ENCODE data around the gene ENOX1.

The ENOX1 gene

DNA sequence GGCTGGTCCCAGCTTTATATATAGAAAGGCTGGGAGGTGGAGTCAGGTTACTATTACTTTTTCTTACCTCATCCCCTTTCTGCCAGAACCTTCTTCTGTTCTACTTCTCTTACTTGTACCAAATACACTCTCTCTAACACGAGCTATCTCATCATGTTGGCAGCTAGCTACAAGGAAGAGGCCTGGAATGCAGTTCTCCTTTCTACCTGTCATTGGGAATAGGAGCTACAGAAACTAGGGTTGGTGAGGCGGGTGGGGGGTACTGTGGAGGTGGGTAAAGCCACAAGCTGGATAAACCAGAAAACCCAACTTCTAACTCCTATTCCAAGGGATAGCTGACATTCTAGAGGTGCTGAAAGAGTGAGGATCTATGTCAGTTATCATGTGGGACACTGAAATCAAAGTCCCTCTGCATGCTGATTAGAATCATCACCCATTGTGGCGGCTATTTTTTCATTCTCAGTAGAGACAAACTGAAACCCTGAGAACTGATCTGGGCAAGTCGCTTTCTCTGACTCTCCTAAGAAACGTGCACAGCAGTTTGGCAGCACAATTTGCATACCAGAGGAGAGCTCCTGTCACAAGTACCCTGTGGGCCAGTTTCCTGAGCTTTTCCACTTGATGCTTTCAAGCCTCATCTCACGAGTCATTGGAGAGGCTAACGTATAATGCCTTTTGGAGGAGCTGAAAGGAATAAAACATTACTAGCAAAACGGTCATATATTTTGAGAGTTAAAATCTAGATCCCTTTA lies 358.1 kb downstream of the ENOX1 start:
- no peak overlapping the region for H3K4me2 ChIP-seq (ENCODE audit: low read length)
- no peak overlapping the region for H3K9ac ChIP-seq (ENCODE audit: low read length)
- no peak overlapping the region for H3K4me3 ChIP-seq (ENCODE audit: low read length)
- no peak overlapping the region for H2AFZ ChIP-seq (ENCODE audit: low read depth, low read length)
- no peaks in the 10 kb centered on the region for H4K20me1 ChIP-seq (ENCODE audit: insufficient read depth, low read length)
- TF ChIP-seq, protein P1, sequence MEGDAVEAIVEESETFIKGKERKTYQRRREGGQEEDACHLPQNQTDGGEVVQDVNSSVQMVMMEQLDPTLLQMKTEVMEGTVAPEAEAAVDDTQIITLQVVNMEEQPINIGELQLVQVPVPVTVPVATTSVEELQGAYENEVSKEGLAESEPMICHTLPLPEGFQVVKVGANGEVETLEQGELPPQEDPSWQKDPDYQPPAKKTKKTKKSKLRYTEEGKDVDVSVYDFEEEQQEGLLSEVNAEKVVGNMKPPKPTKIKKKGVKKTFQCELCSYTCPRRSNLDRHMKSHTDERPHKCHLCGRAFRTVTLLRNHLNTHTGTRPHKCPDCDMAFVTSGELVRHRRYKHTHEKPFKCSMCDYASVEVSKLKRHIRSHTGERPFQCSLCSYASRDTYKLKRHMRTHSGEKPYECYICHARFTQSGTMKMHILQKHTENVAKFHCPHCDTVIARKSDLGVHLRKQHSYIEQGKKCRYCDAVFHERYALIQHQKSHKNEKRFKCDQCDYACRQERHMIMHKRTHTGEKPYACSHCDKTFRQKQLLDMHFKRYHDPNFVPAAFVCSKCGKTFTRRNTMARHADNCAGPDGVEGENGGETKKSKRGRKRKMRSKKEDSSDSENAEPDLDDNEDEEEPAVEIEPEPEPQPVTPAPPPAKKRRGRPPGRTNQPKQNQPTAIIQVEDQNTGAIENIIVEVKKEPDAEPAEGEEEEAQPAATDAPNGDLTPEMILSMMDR (IDR thresholded peaks at IDR 0.05; ENCODE audit: low read depth, low read length): no peak
- TF ChIP-seq EZH2phosphoT487 (IDR thresholded peaks at IDR 0.05; ENCODE audit: low read depth): no peak
- no peak overlapping the region for H3K27ac ChIP-seq (ENCODE audit: low read length)
- H3K36me3 ChIP-seq (replicated peaks; ENCODE audit: low read depth, low read length): no peaks in the 10 kb centered on the region
- H3K9me3 ChIP-seq (ENCODE audit: insufficient read depth, low read length): no peaks in the 10 kb centered on the region
- H3K79me2 ChIP-seq (ENCODE audit: low read length): no peaks in the 10 kb centered on the region
- peaks cover 5% of the 10 kb centered on the region; the same call in 1 of the 2 replicates for H3K4me1 ChIP-seq (ENCODE audit: low read length)
- H3K27me3 ChIP-seq (ENCODE audit: low read depth, low read length): no peaks in the 10 kb centered on the region

DNA sequence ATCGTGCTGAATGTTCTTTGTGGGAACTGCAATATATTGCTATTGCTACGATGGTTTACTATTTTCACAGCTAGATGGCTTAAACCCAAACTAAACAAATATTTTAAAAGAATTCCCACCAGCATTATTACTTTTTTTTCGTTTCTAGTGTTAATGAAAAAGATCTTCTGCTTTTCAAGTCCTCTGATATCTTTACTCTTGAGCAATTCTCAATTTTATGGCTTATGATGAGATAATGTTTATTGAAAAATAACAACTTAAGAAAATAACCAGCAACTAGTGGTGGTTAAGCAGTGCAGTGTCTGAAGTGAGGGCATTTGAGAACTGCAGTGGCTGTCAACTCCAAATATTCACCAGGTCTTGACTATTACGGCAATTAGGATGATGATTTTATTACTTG lies 360.4 kb downstream of the ENOX1 start:
- Histone ChIP-seq H3K4me2 (ENCODE audit: low read length) (no peak overlapping the region), H3K36me3 (replicated peaks; ENCODE audit: low read depth, low read length) (no peaks in the 10 kb centered on the region)

DNA sequence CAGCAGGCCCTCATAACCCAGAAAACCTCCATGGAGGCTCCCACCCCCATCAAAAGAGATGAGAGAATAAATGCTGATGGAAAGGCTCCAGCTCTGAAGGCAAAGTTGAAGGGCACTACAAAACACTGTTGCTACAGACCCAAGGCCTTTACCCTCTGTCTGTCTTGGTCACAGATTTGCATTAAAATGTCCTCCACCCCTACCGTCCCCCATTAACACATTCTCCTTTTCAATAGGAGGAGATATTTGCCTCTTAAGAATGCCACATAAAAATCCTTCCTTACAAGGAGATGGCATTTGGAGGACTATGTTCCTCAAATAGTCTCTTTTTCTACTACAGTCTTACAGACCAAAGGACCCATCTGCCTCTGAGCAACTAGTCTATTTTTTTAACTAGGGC lies 361.5 kb downstream of the ENOX1 start:
- H3K4me2 ChIP-seq (ENCODE audit: low read length): no peak overlapping the region
- no peaks in the 10 kb centered on the region for H3K9me3 ChIP-seq (ENCODE audit: insufficient read depth, low read length)
- no peak overlapping the region for H3K27ac ChIP-seq (ENCODE audit: low read length)

More for the DNA sequence above, 360.4 kb downstream of the ENOX1 start:
- Histone ChIP-seq H3K4me3 (ENCODE audit: low read length) (no peak overlapping the region), H3K79me2 (ENCODE audit: low read length) (no peaks in the 10 kb centered on the region), H3K27ac (ENCODE audit: low read length) (no peak overlapping the region), H3K27me3 (ENCODE audit: low read depth, low read length) (no peaks in the 10 kb centered on the region), H3K9me3 (ENCODE audit: insufficient read depth, low read length) (no peaks in the 10 kb centered on the region), H3K4me1 (ENCODE audit: low read length) (peaks cover 5% of the 10 kb centered on the region; the same call in 1 of the 2 replicates), H2AFZ (ENCODE audit: low read depth, low read length) (no peak overlapping the region), H3K9ac (ENCODE audit: low read length) (no peak overlapping the region), H4K20me1 (ENCODE audit: insufficient read depth, low read length) (no peaks in the 10 kb centered on the region)
- no peak for TF ChIP-seq EZH2phosphoT487 (IDR thresholded peaks at IDR 0.05; ENCODE audit: low read depth)
- TF ChIP-seq, protein P1 (IDR thresholded peaks at IDR 0.05; ENCODE audit: low read depth, low read length): no peak

DNA sequence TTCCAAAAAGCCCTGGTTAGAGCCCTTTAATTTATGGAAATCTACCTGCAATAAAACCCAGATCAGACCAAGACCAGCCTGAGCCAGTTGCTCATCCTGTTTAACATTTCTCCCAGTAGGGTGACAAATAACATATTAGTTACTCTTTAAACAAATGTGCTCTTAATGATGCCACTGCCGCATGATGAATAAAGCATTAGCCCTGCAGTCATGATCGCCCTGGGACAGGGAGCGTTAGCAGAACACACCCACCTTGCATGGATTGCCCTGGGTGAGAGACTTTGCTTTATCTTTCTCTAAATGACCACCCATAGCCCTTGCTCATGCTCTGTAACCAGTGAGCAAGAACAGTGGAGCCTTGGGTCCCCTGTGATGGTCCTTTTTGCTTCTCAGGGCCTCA lies 362.4 kb downstream of the ENOX1 start:
- Histone ChIP-seq H3K4me2 (ENCODE audit: low read length) (no peak overlapping the region), H3K27me3 (ENCODE audit: low read depth, low read length) (no peaks in the 10 kb centered on the region), H3K79me2 (ENCODE audit: low read length) (no peaks in the 10 kb centered on the region), H3K4me1 (ENCODE audit: low read length) (peaks cover 5% of the 10 kb centered on the region; the same call in 1 of the 2 replicates), H4K20me1 (ENCODE audit: insufficient read depth, low read length) (no peaks in the 10 kb centered on the region), H3K36me3 (replicated peaks; ENCODE audit: low read depth, low read length) (peaks cover 3% of the 10 kb centered on the region), H3K4me3 (ENCODE audit: low read length) (no peak overlapping the region), H3K9ac (ENCODE audit: low read length) (no peak overlapping the region), H3K9me3 (ENCODE audit: insufficient read depth, low read length) (0 out of 2 replicates have a peak, but pooled peaks cover 6% of the 10 kb centered on the region), H3K27ac (ENCODE audit: low read length) (no peak overlapping the region), H2AFZ (ENCODE audit: low read depth, low read length) (no peak overlapping the region)
- TF ChIP-seq, protein P1 (IDR thresholded peaks at IDR 0.05; ENCODE audit: low read depth, low read length): no peak
- TF ChIP-seq EZH2phosphoT487 (IDR thresholded peaks at IDR 0.05; ENCODE audit: low read depth): no peak

More for the DNA sequence above, 361.5 kb downstream of the ENOX1 start:
- Histone ChIP-seq H3K27me3 (ENCODE audit: low read depth, low read length) (no peaks in the 10 kb centered on the region), H3K79me2 (ENCODE audit: low read length) (no peaks in the 10 kb centered on the region), H4K20me1 (ENCODE audit: insufficient read depth, low read length) (no peaks in the 10 kb centered on the region), H3K4me3 (ENCODE audit: low read length) (no peak overlapping the region), H3K4me1 (ENCODE audit: low read length) (peaks cover 5% of the 10 kb centered on the region; the same call in 1 of the 2 replicates), H3K9ac (ENCODE audit: low read length) (no peak overlapping the region), H3K36me3 (replicated peaks; ENCODE audit: low read depth, low read length) (no peaks in the 10 kb centered on the region), H2AFZ (ENCODE audit: low read depth, low read length) (no peak overlapping the region)
- TF ChIP-seq EZH2phosphoT487 (IDR thresholded peaks at IDR 0.05; ENCODE audit: low read depth): no peak
- TF ChIP-seq, protein P1 (IDR thresholded peaks at IDR 0.05; ENCODE audit: low read depth, low read length): no peak
